ENCODE measurements around the gene HOOK2.
"Not testable (repeated sequence)": the region's sequence is repeated elsewhere in the genome, so short reads cannot be mapped to it uniquely, and the experiment has no call there.

Gene HOOK2

GRCh38 chr19:12774588-12775555 lies at the start of gene HOOK2:
Gene HOOK2, minus strand, starts transcription at chr19:12775552. Its CDS starts 103 bp downstream, at chr19:12775449.
- H3K27me3 Mint-ChIP-seq, result no peaks in the 10 kb centered on the region
- DNase-seq (no peak), ATAC-seq (no peak)
- no peaks in the 10 kb centered on the region for H3K36me3 Mint-ChIP-seq (ENCODE audit: low read depth)
- H3K9me3 Mint-ChIP-seq, result no peaks in the 10 kb centered on the region
- peak within 1 kb of the TSS; percentile 72 for H3K27ac Mint-ChIP-seq
- H3K4me1 Mint-ChIP-seq, result peaks cover 38% of the 10 kb centered on the region
- H3K4me3 Mint-ChIP-seq, result peak within 1 kb of the TSS; percentile 75

- no peak for ATAC-seq
- H3K27me3 Mint-ChIP-seq, result peaks cover 17% of the 10 kb centered on the region
Measured at GRCh38 chr19:12821761-12822160, 46.4 kb upstream of the HOOK2 start.

GRCh38 chr19:12817810-12818209 lies 42.5 kb upstream of the HOOK2 start:
- not testable (repeated sequence) for H3K4me3 Mint-ChIP-seq; H3K9me3 Mint-ChIP-seq; ATAC-seq; H3K36me3 Mint-ChIP-seq (ENCODE audit: low read depth); DNase-seq; H3K27me3 Mint-ChIP-seq; H3K27ac Mint-ChIP-seq; H3K4me1 Mint-ChIP-seq

More at GRCh38 chr19:12821761-12822160, 46.4 kb upstream of the HOOK2 start:
- DNase-seq, result no peak
- no peak overlapping the region for H3K27ac Mint-ChIP-seq
- no peaks in the 10 kb centered on the region for H3K36me3 Mint-ChIP-seq (ENCODE audit: low read depth)
- H3K4me1 Mint-ChIP-seq, result peaks cover 6% of the 10 kb centered on the region
- H3K4me3 Mint-ChIP-seq, result no peak overlapping the region
- peaks cover 4% of the 10 kb centered on the region for H3K9me3 Mint-ChIP-seq

GRCh38 chr19:12817188-12817587 lies 41.8 kb upstream of the HOOK2 start:
- H3K27ac Mint-ChIP-seq, result not testable (repeated sequence)

GRCh38 chr19:12815088-12815487 lies 39.7 kb upstream of the HOOK2 start:
- no peak overlapping the region for H3K4me3 Mint-ChIP-seq
- H3K4me1 Mint-ChIP-seq, result no peaks in the 10 kb centered on the region
- H3K27ac Mint-ChIP-seq, result no peak overlapping the region
- ATAC-seq (no peak), DNase-seq (no peak)
- no peaks in the 10 kb centered on the region for H3K27me3 Mint-ChIP-seq
- H3K36me3 Mint-ChIP-seq (ENCODE audit: low read depth), result peaks cover 6% of the 10 kb centered on the region
- H3K9me3 Mint-ChIP-seq, result no peaks in the 10 kb centered on the region

More at GRCh38 chr19:12817188-12817587, 41.8 kb upstream of the HOOK2 start:
- not testable (repeated sequence) for H3K4me3 Mint-ChIP-seq; H3K27me3 Mint-ChIP-seq; H3K4me1 Mint-ChIP-seq; ATAC-seq; H3K36me3 Mint-ChIP-seq (ENCODE audit: low read depth); DNase-seq; H3K9me3 Mint-ChIP-seq

- no peaks in the 10 kb centered on the region for H3K27me3 Mint-ChIP-seq
- no peaks in the 10 kb centered on the region for H3K9me3 Mint-ChIP-seq
- DNase-seq (peak; percentile 90), ATAC-seq (peak; percentile 94)
- peak within 1 kb of the TSS; percentile 94 for H3K27ac Mint-ChIP-seq
- H3K4me3 Mint-ChIP-seq, result peak within 1 kb of the TSS; percentile 96
- H3K36me3 Mint-ChIP-seq (ENCODE audit: low read depth), result peaks cover 9% of the 10 kb centered on the region
- peaks cover 24% of the 10 kb centered on the region for H3K4me1 Mint-ChIP-seq
Measured at GRCh38 chr19:12806242-12807081, 31.1 kb upstream of the HOOK2 start, which contains the start of gene RNASEH2A. Gene RNASEH2A, plus strand, starts transcription at chr19:12806584. Its CDS starts 90 bp downstream, at chr19:12806674.

- DNase-seq, result no peak
- no peak overlapping the region for H3K4me3 Mint-ChIP-seq
- H3K27ac Mint-ChIP-seq, result no peak overlapping the region
Measured at GRCh38 chr19:12804051-12804450, 28.7 kb upstream of the HOOK2 start.

GRCh38 chr19:12802267-12803106 lies 27.1 kb upstream of the HOOK2 start:
- peak overlapping the region; percentile 72 for H3K27ac Mint-ChIP-seq
- ATAC-seq (no peak), DNase-seq (no peak)
- peak overlapping the region; percentile 85 for H3K4me3 Mint-ChIP-seq
- H3K9me3 Mint-ChIP-seq, result no peaks in the 10 kb centered on the region
- peaks cover 6% of the 10 kb centered on the region for H3K36me3 Mint-ChIP-seq (ENCODE audit: low read depth)
- no peaks in the 10 kb centered on the region for H3K27me3 Mint-ChIP-seq
- H3K4me1 Mint-ChIP-seq, result peaks cover 28% of the 10 kb centered on the region

More at GRCh38 chr19:12804051-12804450, 28.7 kb upstream of the HOOK2 start:
- Mint-ChIP-seq H3K4me1 (peaks cover 31% of the 10 kb centered on the region), H3K9me3 (no peaks in the 10 kb centered on the region), H3K36me3 (ENCODE audit: low read depth) (peaks cover 12% of the 10 kb centered on the region), H3K27me3 (no peaks in the 10 kb centered on the region)
- no peak for ATAC-seq

- DNase-seq (peak; percentile 86), ATAC-seq (peak; percentile 57)
- peak within 1 kb of the TSS; percentile 75 for H3K27ac Mint-ChIP-seq
- no peaks in the 10 kb centered on the region for H3K27me3 Mint-ChIP-seq
- H3K4me1 Mint-ChIP-seq, result peaks cover 22% of the 10 kb centered on the region
- H3K9me3 Mint-ChIP-seq, result no peaks in the 10 kb centered on the region
- H3K36me3 Mint-ChIP-seq (ENCODE audit: low read depth), result peaks cover 6% of the 10 kb centered on the region
- peak within 1 kb of the TSS; percentile 85 for H3K4me3 Mint-ChIP-seq
Measured at GRCh38 chr19:12801466-12802266, 26.3 kb upstream of the HOOK2 start, which contains the start of the genes PRDX2 and THSD8. Gene PRDX2, minus strand, starts transcription at chr19:12801800. Its CDS starts 539 bp downstream, at chr19:12801261. Gene THSD8, plus strand, starts transcription at chr19:12802069. Its CDS starts 3 bp downstream, at chr19:12802072.

- no peaks in the 10 kb centered on the region for H3K9me3 Mint-ChIP-seq
- DNase-seq (no peak), ATAC-seq (peak; percentile 16)
- H3K36me3 Mint-ChIP-seq (ENCODE audit: low read depth), result peaks cover 6% of the 10 kb centered on the region
- peak overlapping the region; percentile 75 for H3K27ac Mint-ChIP-seq
- H3K4me1 Mint-ChIP-seq, result peaks cover 22% of the 10 kb centered on the region
- H3K4me3 Mint-ChIP-seq, result peak overlapping the region; percentile 85
- H3K27me3 Mint-ChIP-seq, result no peaks in the 10 kb centered on the region
Measured at GRCh38 chr19:12800923-12801465, 25.6 kb upstream of the HOOK2 start.

GRCh38 chr19:12800466-12800770 lies 25.1 kb upstream of the HOOK2 start:
- H3K27ac Mint-ChIP-seq, result peak overlapping the region; percentile 75
- no peak for ATAC-seq

GRCh38 chr19:12799742-12800465 lies 24.6 kb upstream of the HOOK2 start:
- no peak for ATAC-seq
- Mint-ChIP-seq H3K4me3 (peak overlapping the region; percentile 85), H3K27ac (no peak overlapping the region), H3K4me1 (peaks cover 30% of the 10 kb centered on the region), H3K27me3 (no peaks in the 10 kb centered on the region), H3K9me3 (no peaks in the 10 kb centered on the region), H3K36me3 (ENCODE audit: low read depth) (peaks cover 6% of the 10 kb centered on the region)
- no peak for DNase-seq

More at GRCh38 chr19:12800466-12800770, 25.1 kb upstream of the HOOK2 start:
- H3K36me3 Mint-ChIP-seq (ENCODE audit: low read depth), result peaks cover 6% of the 10 kb centered on the region
- DNase-seq, result no peak
- H3K27me3 Mint-ChIP-seq, result no peaks in the 10 kb centered on the region
- no peaks in the 10 kb centered on the region for H3K9me3 Mint-ChIP-seq
- H3K4me3 Mint-ChIP-seq, result peak overlapping the region; percentile 85
- H3K4me1 Mint-ChIP-seq, result peaks cover 27% of the 10 kb centered on the region
